ENCODE results near the gene SORCS1.

Gene SORCS1

GRCh38 chr10:106859892-106860652, 304.4 kb downstream of the SORCS1 start:
- H3K27me3 ChIP-seq (ENCODE audit: control insufficient read depth in 5 of 5, insufficient read depth in 4 of 5, low read length in 5 of 5): no peaks in the 10 kb centered on the region
- H3K4me3 ChIP-seq (ENCODE audit: low read depth in 1 of 5, low read length in 5 of 5): no peak overlapping the region
- H3K27ac ChIP-seq (ENCODE audit: low read depth, low read length): no peak overlapping the region
- no peaks in the 10 kb centered on the region for H3K4me1 ChIP-seq (ENCODE audit: control insufficient read depth in 5 of 5, insufficient read depth in 5 of 5, low read length in 5 of 5)
- H3K9ac ChIP-seq (ENCODE audit: low read length in 5 of 5): no peak overlapping the region
- H3K36me3 ChIP-seq (ENCODE audit: control insufficient read depth in 5 of 5, insufficient read depth in 5 of 5, low read length in 5 of 5): no peaks in the 10 kb centered on the region
- H3K9me3 ChIP-seq (ENCODE audit: control insufficient read depth in 5 of 5, low read length in 5 of 5): peaks cover 0 to 2% (median 0%) of the 10 kb centered on the region in 5 donors

GRCh38 chr10:106857728-106858127, 306.8 kb downstream of the SORCS1 start:
- H3K36me3 ChIP-seq (ENCODE audit: control insufficient read depth in 5 of 5, insufficient read depth in 5 of 5, low read length in 5 of 5): no peaks in the 10 kb centered on the region
- H3K4me3 ChIP-seq (ENCODE audit: low read depth in 1 of 5, low read length in 5 of 5): no peak overlapping the region
- no peaks in the 10 kb centered on the region for H3K27me3 ChIP-seq (ENCODE audit: control insufficient read depth in 5 of 5, insufficient read depth in 4 of 5, low read length in 5 of 5)
- H3K27ac ChIP-seq (ENCODE audit: low read depth, low read length): no peak overlapping the region
- H3K9me3 ChIP-seq (ENCODE audit: control insufficient read depth in 5 of 5, low read length in 5 of 5): peaks cover 0 to 8% (median 2%) of the 10 kb centered on the region in 5 donors
- no peak overlapping the region for H3K9ac ChIP-seq (ENCODE audit: low read length in 5 of 5)
- H3K4me1 ChIP-seq (ENCODE audit: control insufficient read depth in 5 of 5, insufficient read depth in 5 of 5, low read length in 5 of 5): no peaks in the 10 kb centered on the region

- no peaks in the 10 kb centered on the region for H3K4me1 ChIP-seq (ENCODE audit: control insufficient read depth in 5 of 5, insufficient read depth in 5 of 5, low read length in 5 of 5)
- H3K36me3 ChIP-seq (ENCODE audit: control insufficient read depth in 5 of 5, insufficient read depth in 5 of 5, low read length in 5 of 5): no peaks in the 10 kb centered on the region
- no peak overlapping the region for H3K9ac ChIP-seq (ENCODE audit: low read length in 5 of 5)
These were observed 307.3 kb downstream of the SORCS1 start for GRCh38 chr10:106857213-106857612.

GRCh38 chr10:106836933-106837663, 327.4 kb downstream of the SORCS1 start:
- no peaks in the 10 kb centered on the region for H3K27me3 ChIP-seq (ENCODE audit: control insufficient read depth in 5 of 5, insufficient read depth in 4 of 5, low read length in 5 of 5)
- H3K36me3 ChIP-seq (ENCODE audit: control insufficient read depth in 5 of 5, insufficient read depth in 5 of 5, low read length in 5 of 5): no peaks in the 10 kb centered on the region
- H3K9me3 ChIP-seq (ENCODE audit: control insufficient read depth in 5 of 5, low read length in 5 of 5): no peaks in the 10 kb centered on the region
- H3K9ac ChIP-seq (ENCODE audit: low read length in 5 of 5): no peak overlapping the region
- no peak overlapping the region for H3K4me3 ChIP-seq (ENCODE audit: low read depth in 1 of 5, low read length in 5 of 5)
- H3K4me1 ChIP-seq (ENCODE audit: control insufficient read depth in 5 of 5, insufficient read depth in 5 of 5, low read length in 5 of 5): no peaks in the 10 kb centered on the region
- H3K27ac ChIP-seq (ENCODE audit: low read depth, low read length): no peak overlapping the region

More at GRCh38 chr10:106857213-106857612, 307.3 kb downstream of the SORCS1 start:
- Histone ChIP-seq H3K27ac (ENCODE audit: low read depth, low read length) (no peak overlapping the region), H3K27me3 (ENCODE audit: control insufficient read depth in 5 of 5, insufficient read depth in 4 of 5, low read length in 5 of 5) (no peaks in the 10 kb centered on the region), H3K4me3 (ENCODE audit: low read depth in 1 of 5, low read length in 5 of 5) (no peak overlapping the region), H3K9me3 (ENCODE audit: control insufficient read depth in 5 of 5, low read length in 5 of 5) (peaks cover 0 to 8% (median 2%) of the 10 kb centered on the region in 5 donors)

- Histone ChIP-seq H3K9me3 (ENCODE audit: control insufficient read depth in 5 of 5, low read length in 5 of 5) (no peaks in the 10 kb centered on the region), H3K4me3 (ENCODE audit: low read depth in 1 of 5, low read length in 5 of 5) (no peak overlapping the region), H3K9ac (ENCODE audit: low read length in 5 of 5) (no peak overlapping the region), H3K4me1 (ENCODE audit: control insufficient read depth in 5 of 5, insufficient read depth in 5 of 5, low read length in 5 of 5) (no peaks in the 10 kb centered on the region), H3K36me3 (ENCODE audit: control insufficient read depth in 5 of 5, insufficient read depth in 5 of 5, low read length in 5 of 5) (no peaks in the 10 kb centered on the region), H3K27ac (ENCODE audit: low read depth, low read length) (no peak overlapping the region), H3K27me3 (ENCODE audit: control insufficient read depth in 5 of 5, insufficient read depth in 4 of 5, low read length in 5 of 5) (no peaks in the 10 kb centered on the region)
These were observed 331.7 kb downstream of the SORCS1 start for GRCh38 chr10:106832846-106833245.

- Histone ChIP-seq H3K4me1 (ENCODE audit: control insufficient read depth in 5 of 5, insufficient read depth in 5 of 5, low read length in 5 of 5) (no peaks in the 10 kb centered on the region), H3K27me3 (ENCODE audit: control insufficient read depth in 5 of 5, insufficient read depth in 4 of 5, low read length in 5 of 5) (no peaks in the 10 kb centered on the region), H3K4me3 (ENCODE audit: low read depth in 1 of 5, low read length in 5 of 5) (no peak overlapping the region), H3K27ac (ENCODE audit: low read depth, low read length) (no peak overlapping the region), H3K36me3 (ENCODE audit: control insufficient read depth in 5 of 5, insufficient read depth in 5 of 5, low read length in 5 of 5) (no peaks in the 10 kb centered on the region), H3K9me3 (ENCODE audit: control insufficient read depth in 5 of 5, low read length in 5 of 5) (no peaks in the 10 kb centered on the region), H3K9ac (ENCODE audit: low read length in 5 of 5) (no peak overlapping the region)
These were observed 334.0 kb downstream of the SORCS1 start for GRCh38 chr10:106830471-106830870.

- Histone ChIP-seq H3K4me1 (ENCODE audit: control insufficient read depth in 5 of 5, insufficient read depth in 5 of 5, low read length in 5 of 5) (no peaks in the 10 kb centered on the region), H3K36me3 (ENCODE audit: control insufficient read depth in 5 of 5, insufficient read depth in 5 of 5, low read length in 5 of 5) (no peaks in the 10 kb centered on the region), H3K9ac (ENCODE audit: low read length in 5 of 5) (no peak overlapping the region), H3K27me3 (ENCODE audit: control insufficient read depth in 5 of 5, insufficient read depth in 4 of 5, low read length in 5 of 5) (no peaks in the 10 kb centered on the region), H3K4me3 (ENCODE audit: low read depth in 1 of 5, low read length in 5 of 5) (no peak overlapping the region), H3K27ac (ENCODE audit: low read depth, low read length) (no peak overlapping the region), H3K9me3 (ENCODE audit: control insufficient read depth in 5 of 5, low read length in 5 of 5) (no peaks in the 10 kb centered on the region)
These were observed 334.5 kb downstream of the SORCS1 start for GRCh38 chr10:106830006-106830405.

GRCh38 chr10:106826716-106827115, 337.8 kb downstream of the SORCS1 start:
- Histone ChIP-seq H3K27ac (ENCODE audit: low read depth, low read length) (no peak overlapping the region), H3K9ac (ENCODE audit: low read length in 5 of 5) (no peak overlapping the region), H3K36me3 (ENCODE audit: control insufficient read depth in 5 of 5, insufficient read depth in 5 of 5, low read length in 5 of 5) (no peaks in the 10 kb centered on the region)

GRCh38 chr10:106825576-106826364, 338.7 kb downstream of the SORCS1 start:
- Histone ChIP-seq H3K27ac (ENCODE audit: low read depth, low read length) (no peak overlapping the region), H3K27me3 (ENCODE audit: control insufficient read depth in 5 of 5, insufficient read depth in 4 of 5, low read length in 5 of 5) (peaks cover 0 to 2% (median 0%) of the 10 kb centered on the region in 5 donors), H3K4me3 (ENCODE audit: low read depth in 1 of 5, low read length in 5 of 5) (no peak overlapping the region), H3K4me1 (ENCODE audit: control insufficient read depth in 5 of 5, insufficient read depth in 5 of 5, low read length in 5 of 5) (no peaks in the 10 kb centered on the region), H3K9ac (ENCODE audit: low read length in 5 of 5) (no peak overlapping the region), H3K9me3 (ENCODE audit: control insufficient read depth in 5 of 5, low read length in 5 of 5) (no peaks in the 10 kb centered on the region), H3K36me3 (ENCODE audit: control insufficient read depth in 5 of 5, insufficient read depth in 5 of 5, low read length in 5 of 5) (no peaks in the 10 kb centered on the region)

More at GRCh38 chr10:106826716-106827115, 337.8 kb downstream of the SORCS1 start:
- Histone ChIP-seq H3K4me1 (ENCODE audit: control insufficient read depth in 5 of 5, insufficient read depth in 5 of 5, low read length in 5 of 5) (no peaks in the 10 kb centered on the region), H3K9me3 (ENCODE audit: control insufficient read depth in 5 of 5, low read length in 5 of 5) (no peaks in the 10 kb centered on the region), H3K27me3 (ENCODE audit: control insufficient read depth in 5 of 5, insufficient read depth in 4 of 5, low read length in 5 of 5) (peaks cover 0 to 2% (median 0%) of the 10 kb centered on the region in 5 donors), H3K4me3 (ENCODE audit: low read depth in 1 of 5, low read length in 5 of 5) (no peak overlapping the region)
